H9 (cell line): ENCODE data around the gene TMEM120B. TPM values are rescaled to one million over a fixed set of nuclear protein-coding genes. Genes with fewer than 3 reads are reported as not detected.

Source experiments
- DNase-seq: peaks from one replicate; pipeline ENCODE4 v3.0.0-alpha.2; 2017
- H2AFZ ChIP-seq: one replicate; pipeline ENCODE4 v1.6.1; 2013; ENCODE audit warnings: mild to moderate bottlenecking, low read length, control low read depth, moderate library complexity
- H2AK5ac ChIP-seq: 2 replicates; pipeline ENCODE4 v1.6.1; 2013; ENCODE audit warnings: low read length, control low read depth, mixed read lengths; ENCODE audit not compliant: insufficient read length
- H2BK120ac ChIP-seq: one replicate; pipeline ENCODE4 v1.6.1; 2013; ENCODE audit warnings: low read depth, mild to moderate bottlenecking, low read length, control low read depth, inconsistent platforms; ENCODE audit not compliant: poor library complexity, severe bottlenecking
- H2BK12ac ChIP-seq: 2 replicates; pipeline ENCODE4 v1.6.1; 2013; ENCODE audit warnings: low read length, control low read depth, mixed read lengths, low read depth; ENCODE audit not compliant: insufficient read length
- H2BK15ac ChIP-seq: 2 replicates; pipeline ENCODE4 v1.6.1; 2013; ENCODE audit warnings: low read depth, low read length, control low read depth
- H2BK20ac ChIP-seq: one replicate; pipeline ENCODE4 v1.6.1; 2013; ENCODE audit warnings: low read depth, mild to moderate bottlenecking, low read length, control low read depth, inconsistent platforms; ENCODE audit not compliant: poor library complexity, severe bottlenecking
- H2BK5ac ChIP-seq: 2 replicates; pipeline ENCODE4 v1.6.1; 2013; ENCODE audit warnings: low read length, control low read depth, mixed read lengths; ENCODE audit not compliant: insufficient read length
- H3K14ac ChIP-seq: 2 replicates; pipeline ENCODE4 v1.6.1; 2013; ENCODE audit warnings: low read length, control low read depth; ENCODE audit not compliant: insufficient read depth
- H3K18ac ChIP-seq: 2 replicates; pipeline ENCODE4 v1.6.1; 2013; ENCODE audit warnings: low read depth, mild to moderate bottlenecking, mixed read lengths, low read length, control low read depth; ENCODE audit not compliant: insufficient read length
- H3K23ac ChIP-seq: 2 replicates; pipeline ENCODE4 v1.6.1; 2013; ENCODE audit warnings: low read length, control low read depth, mixed read lengths, low read depth; ENCODE audit not compliant: insufficient read length
- H3K23me2 ChIP-seq: 2 replicates; pipeline ENCODE4 v1.6.1; 2013; ENCODE audit warnings: low read depth, mild to moderate bottlenecking, mixed read lengths, low read length, control low read depth; ENCODE audit not compliant: insufficient read length, poor library complexity, severe bottlenecking
- H3K27ac ChIP-seq: 2 replicates; pipeline ENCODE4 v1.5.1; 2013; ENCODE audit warnings: low read length, control low read depth, mixed read lengths, low read depth; ENCODE audit not compliant: insufficient read length
- H3K27me3 ChIP-seq: 2 replicates; pipeline ENCODE4 v1.6.1; 2013; ENCODE audit warnings: low read length, control low read depth, inconsistent platforms; ENCODE audit not compliant: insufficient read depth
- H3K4ac ChIP-seq: 2 replicates; pipeline ENCODE4 v1.6.1; 2013; ENCODE audit warnings: low read depth, mild to moderate bottlenecking, control low read depth, inconsistent platforms, low read length, moderate library complexity
- H3K4me1 ChIP-seq: 2 replicates; pipeline ENCODE4 v1.6.1; 2013; ENCODE audit warnings: low read length, control low read depth, inconsistent platforms; ENCODE audit not compliant: insufficient read depth
- H3K4me2 ChIP-seq: 2 replicates; pipeline ENCODE4 v1.6.1; 2013; ENCODE audit warnings: low read length, control low read depth, mixed read lengths; ENCODE audit not compliant: insufficient read length, insufficient read depth
- H3K56ac ChIP-seq: 2 replicates; pipeline ENCODE4 v1.6.1; 2013; ENCODE audit warnings: low read depth, mild to moderate bottlenecking, mixed read lengths, low read length, control low read depth; ENCODE audit not compliant: insufficient read length
- H3K79me1 ChIP-seq: 2 replicates; pipeline ENCODE4 v1.6.1; 2013; ENCODE audit warnings: low read depth, mild to moderate bottlenecking, moderate library complexity, low read length, control low read depth, inconsistent platforms; ENCODE audit not compliant: insufficient read depth, poor library complexity, severe bottlenecking
- H3K79me2 ChIP-seq: 2 replicates; pipeline ENCODE4 v1.6.1; 2013; ENCODE audit warnings: low read length, control low read depth, inconsistent platforms; ENCODE audit not compliant: insufficient read depth
- H3K9ac ChIP-seq: 2 replicates; pipeline ENCODE4 v1.6.1; 2013; ENCODE audit warnings: low read length, control low read depth, mixed read lengths; ENCODE audit not compliant: insufficient read length; ENCODE audit errors: extremely low read depth
- H3K9me3 ChIP-seq: one replicate; pipeline ENCODE4 v1.6.1; 2013; ENCODE audit warnings: low read depth, low read length, inconsistent platforms; ENCODE audit not compliant: control insufficient read depth
- H3T11ph ChIP-seq: one replicate; pipeline ENCODE4 v1.6.1; 2013; ENCODE audit warnings: mild to moderate bottlenecking, low read length, control low read depth, inconsistent platforms
- H4K20me1 ChIP-seq: one replicate; pipeline ENCODE4 v1.6.1; 2013; ENCODE audit not compliant: control insufficient read depth, insufficient read length, insufficient read depth
- H4K5ac ChIP-seq: 2 replicates; pipeline ENCODE4 v1.6.1; 2013; ENCODE audit warnings: low read depth, mild to moderate bottlenecking, mixed read lengths, low read length, control low read depth; ENCODE audit not compliant: insufficient read length
- H4K8ac ChIP-seq: replicated peaks from 2 replicates; pipeline ENCODE4 v1.6.1; 2013; ENCODE audit warnings: low read length, control low read depth, mixed read lengths, low read depth; ENCODE audit not compliant: insufficient read length
- H4K91ac ChIP-seq: 2 replicates; pipeline ENCODE4 v1.6.1; 2013; ENCODE audit warnings: low read depth, mild to moderate bottlenecking, moderate library complexity, mixed read lengths, low read length, control low read depth; ENCODE audit not compliant: insufficient read length
- H3K27ac Mint-ChIP-seq, 3 experiments: 2 replicates in 2 of 3; 3 replicates in 1 of 3; pipeline ENCODE4 v1.8.0; 2020 to 2021; ENCODE audit warnings: mixed read lengths in 3 of 3, mild to moderate bottlenecking in 1 of 3, moderate library complexity in 1 of 3
- H3K27me3 Mint-ChIP-seq: 2 replicates; pipeline ENCODE4 v1.8.0; 2021; ENCODE audit warnings: low read depth, mild to moderate bottlenecking, moderate library complexity, mixed read lengths
- H3K36me3 Mint-ChIP-seq, 3 experiments: 2 replicates in 2 of 3; 3 replicates in 1 of 3; pipeline ENCODE4 v1.8.0; 2020 to 2021; ENCODE audit warnings: low read depth in 3 of 3, mixed read lengths in 3 of 3; ENCODE audit not compliant: insufficient read depth in 1 of 3
- H3K4me1 Mint-ChIP-seq, 2 experiments: 2 replicates each; pipeline ENCODE4 v1.8.0; 2020; ENCODE audit warnings: mixed read lengths in 2 of 2
- H3K4me3 Mint-ChIP-seq, 2 experiments: 2 replicates in 1 of 2; 3 replicates in 1 of 2; pipeline ENCODE4 v1.8.0; 2020 to 2021; ENCODE audit warnings: mild to moderate bottlenecking in 2 of 2, mixed read lengths in 2 of 2, moderate library complexity in 1 of 2
- H3K9me3 Mint-ChIP-seq, 2 experiments: 2 replicates in 1 of 2; 3 replicates in 1 of 2; pipeline ENCODE4 v1.8.0; 2020; ENCODE audit warnings: mild to moderate bottlenecking in 2 of 2, mixed read lengths in 2 of 2, moderate library complexity in 1 of 2
- WGBS: extraction: QIAGEN DNeasy Blood & Tissue Kit; methylation state at CpG from one replicate; pipeline ENCODE4 v1.1.7; 2013; ENCODE audit warnings: missing lambda C conversion rate, low lambda C conversion rate, mixed read lengths; ENCODE audit not compliant: insufficient read length; ENCODE audit errors: extremely low coverage; 5-methylcytosine and 5-hydroxymethylcytosine counted together
- total RNA-seq: library from RNA; stranded (reverse); gene quantifications from 2 replicates; pipeline ENCODE4 v1.2.1, GENCODE V29; 2021
- TF ChIP-seq, protein P1 (sequence below): fragments of 200-600 bp; sonication (generic); conservative IDR thresholded peaks from 3 replicates; pipeline ENCODE4 v1.8.0; 2021; ENCODE audit warnings: antibody characterized with exemption, mild to moderate bottlenecking

TMEM120B gene
- total RNA-seq, 1 experiment from 2014 or later: 25.8 TPM

- peak; percentile 43 for DNase-seq
- H3K36me3 Mint-ChIP-seq: peaks cover 6 to 25% (median 15%) of the 10 kb centered on the region in 3 experiments; a peak in 6 of 7 replicates
Measured at GRCh38 chr12:121718653-121719239, 6.2 kb downstream of the TMEM120B start.

More at GRCh38 chr12:121718653-121719239, 6.2 kb downstream of the TMEM120B start:
- Histone ChIP-seq H3K27me3 (no peaks in the 10 kb centered on the region), H3K9ac (no peak overlapping the region), H3K56ac (no peak overlapping the region), H3K14ac (no peak overlapping the region), H3K4me1 (peaks cover 2% of the 10 kb centered on the region; the same call in 1 of the 2 replicates), H3K23me2 (no peaks in the 10 kb centered on the region), H3K18ac (no peak overlapping the region), H3K79me1 (peaks cover 8% of the 10 kb centered on the region), H2BK15ac (no peak overlapping the region), H4K5ac (no peak overlapping the region), H2BK120ac (no peak overlapping the region), H2AK5ac (no peak overlapping the region), H3K27ac (no peak overlapping the region), H3K9me3 (no peaks in the 10 kb centered on the region), H2AFZ (no peak overlapping the region), H3K23ac (no peak overlapping the region), H4K8ac (no peak overlapping the region), H4K91ac (no peak overlapping the region), H3K4ac (no peak overlapping the region), H2BK5ac (no peak overlapping the region), H2BK12ac (no peak overlapping the region), H2BK20ac (no peak overlapping the region), H4K20me1 (no peaks in the 10 kb centered on the region), H3K4me2 (no peak overlapping the region), H3K79me2 (peaks cover 1% of the 10 kb centered on the region; the same call in 1 of the 2 replicates), H3T11ph (no peak overlapping the region)
- no peaks in the 10 kb centered on the region for H3K9me3 Mint-ChIP-seq
- no peak overlapping the region for H3K27ac Mint-ChIP-seq
- WGBS: no CpG with 5 or more reads among the region's 3 CpGs
- no peaks in the 10 kb centered on the region for H3K27me3 Mint-ChIP-seq
- TF ChIP-seq, protein P1, sequence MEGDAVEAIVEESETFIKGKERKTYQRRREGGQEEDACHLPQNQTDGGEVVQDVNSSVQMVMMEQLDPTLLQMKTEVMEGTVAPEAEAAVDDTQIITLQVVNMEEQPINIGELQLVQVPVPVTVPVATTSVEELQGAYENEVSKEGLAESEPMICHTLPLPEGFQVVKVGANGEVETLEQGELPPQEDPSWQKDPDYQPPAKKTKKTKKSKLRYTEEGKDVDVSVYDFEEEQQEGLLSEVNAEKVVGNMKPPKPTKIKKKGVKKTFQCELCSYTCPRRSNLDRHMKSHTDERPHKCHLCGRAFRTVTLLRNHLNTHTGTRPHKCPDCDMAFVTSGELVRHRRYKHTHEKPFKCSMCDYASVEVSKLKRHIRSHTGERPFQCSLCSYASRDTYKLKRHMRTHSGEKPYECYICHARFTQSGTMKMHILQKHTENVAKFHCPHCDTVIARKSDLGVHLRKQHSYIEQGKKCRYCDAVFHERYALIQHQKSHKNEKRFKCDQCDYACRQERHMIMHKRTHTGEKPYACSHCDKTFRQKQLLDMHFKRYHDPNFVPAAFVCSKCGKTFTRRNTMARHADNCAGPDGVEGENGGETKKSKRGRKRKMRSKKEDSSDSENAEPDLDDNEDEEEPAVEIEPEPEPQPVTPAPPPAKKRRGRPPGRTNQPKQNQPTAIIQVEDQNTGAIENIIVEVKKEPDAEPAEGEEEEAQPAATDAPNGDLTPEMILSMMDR: no peak
- peaks cover 22% of the 10 kb centered on the region in 2 experiments for H3K4me1 Mint-ChIP-seq
- H3K4me3 Mint-ChIP-seq: no peak overlapping the region
